HG03039 (cell line): ENCODE data around the gene INMT.

ENCODE experiments used
- ATAC-seq: cut with Tn5 transposase; IDR thresholded peaks from one replicate; pipeline ENCODE4 v1.9.1; 2021; ENCODE audit warnings: mild to moderate bottlenecking, moderate library complexity; ENCODE audit not compliant: unreplicated experiment

INMT gene

GRCh38 chr7:30750683-30751650, 968 bp upstream of the INMT start:
- no peak for ATAC-seq

- ATAC-seq: no peak
These were observed 549 bp downstream of the INMT start for GRCh38 chr7:30752484-30752883.

- no peak for ATAC-seq
These were observed 1.0 kb downstream of the INMT start for GRCh38 chr7:30752979-30753378.

- no peak for ATAC-seq
These were observed 2.5 kb downstream of the INMT start for GRCh38 chr7:30754315-30754877.

- no peak for ATAC-seq
These were observed 3.6 kb downstream of the INMT start for GRCh38 chr7:30755384-30756154.

GRCh38 chr7:30757342-30757692, 5.4 kb downstream of the INMT start:
- no peak for ATAC-seq

- ATAC-seq: no peak
These were observed 8.7 kb downstream of the INMT start for GRCh38 chr7:30760514-30761213.

GRCh38 chr7:30761214-30762156, 9.6 kb downstream of the INMT start:
- no peak for ATAC-seq

GRCh38 chr7:30764030-30764975, 12.4 kb downstream of the INMT start:
- ATAC-seq: peak; percentile 86

GRCh38 chr7:30765408-30765807, 13.5 kb downstream of the INMT start:
- no peak for ATAC-seq

- no peak for ATAC-seq
These were observed 18.9 kb downstream of the INMT start for GRCh38 chr7:30770845-30771173.

- peak; percentile 87 for ATAC-seq
These were observed 19.4 kb downstream of the INMT start, which contains the start of gene MINDY4 for GRCh38 chr7:30771174-30771879. MINDY4 (plus strand) TSS chr7:30771417; CDS start chr7:30771494, 77 bp downstream.

GRCh38 chr7:30771880-30772425, 20.0 kb downstream of the INMT start:
- ATAC-seq: peak; percentile 24

GRCh38 chr7:30772984-30773383, 21.0 kb downstream of the INMT start:
- no peak for ATAC-seq

- no peak for ATAC-seq
These were observed 24.1 kb downstream of the INMT start for GRCh38 chr7:30775992-30776391.

GRCh38 chr7:30776971-30777370, 25.0 kb downstream of the INMT start:
- ATAC-seq: no peak

GRCh38 chr7:30778255-30779025, 26.5 kb downstream of the INMT start:
- ATAC-seq: no peak
